HTERT RPE-1 (cell line): ENCODE measurements around the gene KRT85.

Source experiments
- in situ Hi-C: fragments of 300-500 bp; cut with MboI; formaldehyde crosslinking; loops from 4 replicates; pipeline ENCODE4 v1.14.3; 2020; ENCODE audit warnings: low sequenced_read_pairs

The KRT85 gene

DNA sequence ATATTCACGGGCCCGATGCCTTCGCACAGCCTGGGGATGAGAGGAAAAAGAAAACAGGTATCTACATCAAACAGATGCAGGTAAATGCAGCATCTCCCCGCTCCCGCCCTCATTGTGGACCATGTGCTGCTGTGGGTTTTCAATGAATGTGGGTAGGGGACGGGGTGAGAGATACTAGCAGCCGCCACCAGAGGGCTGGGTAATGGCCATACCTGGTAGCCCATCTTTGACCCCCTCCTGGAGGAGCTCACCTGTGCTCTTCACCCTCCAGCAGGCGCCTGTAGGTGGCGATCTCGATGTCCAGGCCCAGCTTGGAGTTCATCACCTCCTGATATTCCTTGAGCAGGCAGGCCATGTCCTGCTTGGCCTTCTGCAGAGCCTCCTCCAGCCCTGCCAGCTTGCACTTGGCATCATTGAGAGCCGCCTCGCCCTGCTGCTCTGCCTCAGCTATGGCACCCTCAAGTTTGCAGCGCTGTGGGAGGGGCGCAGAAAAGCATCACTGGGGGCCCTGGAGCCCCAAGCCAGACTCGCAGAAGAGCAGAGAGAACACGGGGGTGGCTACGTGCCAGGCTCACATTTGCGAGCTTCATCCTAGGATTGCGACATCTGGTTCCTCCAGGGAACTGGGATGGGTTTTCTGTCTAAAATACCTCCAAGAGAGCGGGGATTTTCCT is 28.6 kb upstream of the KRT85 start:
- in situ Hi-C loops, result no loop called here

DNA sequence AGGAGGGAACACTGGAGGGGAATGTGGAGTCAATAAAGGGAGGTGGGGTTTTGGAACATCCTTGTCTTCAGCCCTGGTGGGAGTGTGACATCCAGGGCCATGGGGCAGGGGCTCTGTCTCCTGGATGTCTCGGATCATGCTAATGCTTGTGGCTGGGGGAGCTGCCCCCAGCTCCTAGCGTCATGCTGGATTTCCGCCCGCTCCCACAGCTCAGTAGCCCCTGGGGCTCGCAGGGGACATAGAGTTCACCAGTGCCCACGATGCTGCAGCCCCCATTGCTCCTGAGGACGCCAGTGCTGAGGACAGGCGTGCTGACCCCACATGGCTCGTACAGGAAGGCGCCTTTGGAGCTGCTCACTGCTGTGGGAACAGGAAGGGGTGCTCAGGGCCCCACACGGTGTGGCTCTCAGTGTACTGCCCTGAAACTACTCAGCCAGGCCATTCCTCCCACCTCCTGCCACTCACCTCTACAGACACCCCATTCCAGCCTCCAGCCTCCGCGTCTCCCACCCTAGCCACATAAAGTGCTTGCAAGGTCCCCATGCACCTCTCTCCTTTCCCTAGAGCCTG is 27.6 kb upstream of the KRT85 start:
- in situ Hi-C loops, result no loop called here

DNA sequence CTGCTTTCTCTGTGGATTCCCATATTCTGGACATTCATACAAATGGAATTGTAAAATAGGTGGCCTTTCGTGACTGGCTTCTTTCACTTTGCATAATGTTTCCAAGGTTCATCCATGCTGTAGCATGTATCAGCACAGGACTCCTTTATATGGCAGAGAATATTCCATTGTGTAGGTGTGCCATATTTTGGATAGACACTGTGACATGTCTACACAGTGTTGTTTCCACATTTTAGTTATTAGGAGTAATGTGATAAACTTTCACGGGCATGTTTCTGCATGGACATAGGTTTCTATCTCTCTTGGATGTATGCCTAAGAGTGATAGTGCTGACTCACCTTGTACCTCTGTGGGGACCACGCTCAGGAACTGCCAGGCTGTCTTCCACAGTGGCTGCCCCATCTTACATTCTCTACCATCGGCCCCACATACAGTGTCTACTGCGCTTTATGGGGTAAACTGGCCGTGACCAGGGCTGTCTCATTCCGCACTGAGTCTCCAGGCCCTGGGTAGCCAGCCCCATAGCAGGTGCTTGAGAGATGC is 25.3 kb upstream of the KRT85 start:
- in situ Hi-C loops, result no loop called here

DNA sequence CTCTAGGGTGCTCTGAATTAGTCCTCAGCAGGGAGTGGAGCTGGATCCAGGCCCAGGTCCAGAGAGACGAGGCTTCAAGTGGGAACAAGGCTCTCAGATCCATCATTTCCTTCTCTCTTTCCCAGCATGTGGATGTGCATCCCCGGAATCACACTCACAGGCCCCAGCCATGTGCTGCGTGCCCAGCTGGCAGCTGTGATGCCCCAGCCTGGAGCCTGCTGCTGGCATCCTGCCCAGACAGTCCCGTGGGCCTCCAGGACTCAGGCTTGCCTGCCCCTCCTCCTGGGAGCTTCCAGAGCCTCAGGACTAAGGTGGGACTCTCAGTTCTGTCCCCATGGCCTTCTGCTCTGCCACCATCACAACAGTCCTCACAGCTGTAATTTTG is 24.3 kb upstream of the KRT85 start:
- in situ Hi-C loops, result no loop called here

DNA sequence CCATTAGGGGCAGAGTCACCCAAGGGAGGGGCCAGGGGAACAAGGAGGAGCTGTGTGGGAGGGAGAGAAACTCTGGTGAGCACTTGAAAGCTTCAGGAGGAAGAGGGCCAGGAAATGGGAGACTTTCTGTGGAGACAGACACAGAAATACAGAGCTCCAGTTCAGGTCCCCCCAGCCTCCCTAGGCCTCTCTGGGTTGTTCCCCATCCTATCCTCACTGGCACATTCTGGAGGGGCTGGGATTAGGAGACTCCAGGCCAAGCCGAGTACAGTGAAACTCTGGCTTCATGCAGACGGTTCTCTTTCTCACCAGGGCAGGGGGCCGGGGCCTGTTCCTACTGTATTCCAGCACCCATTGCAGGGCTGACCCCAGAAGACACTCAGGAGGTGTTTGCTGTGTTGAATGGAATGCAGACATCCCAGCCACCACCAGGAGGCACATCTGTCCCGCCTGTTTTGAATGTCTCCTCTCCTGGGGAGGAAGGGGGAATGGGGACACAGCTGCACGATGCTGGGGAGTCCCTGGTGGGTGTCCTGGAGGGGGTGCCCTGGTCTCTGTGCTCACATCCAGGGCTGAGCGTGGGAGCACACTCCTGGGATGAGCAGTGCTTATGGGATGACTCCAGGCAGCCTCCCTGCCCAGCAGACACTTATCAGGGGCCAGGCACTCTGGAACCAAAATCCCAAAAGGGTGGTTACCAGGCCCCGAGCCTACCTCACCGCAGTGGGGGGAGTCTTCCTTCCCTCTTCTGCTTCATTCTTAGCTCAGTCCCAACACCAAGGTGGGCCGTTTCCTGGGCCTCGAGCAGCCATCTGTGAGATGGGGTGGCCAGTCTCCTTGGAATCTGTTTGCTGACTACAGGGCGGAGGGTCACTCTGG is 23.7 kb upstream of the KRT85 start:
- in situ Hi-C loops, result no loop called here

DNA sequence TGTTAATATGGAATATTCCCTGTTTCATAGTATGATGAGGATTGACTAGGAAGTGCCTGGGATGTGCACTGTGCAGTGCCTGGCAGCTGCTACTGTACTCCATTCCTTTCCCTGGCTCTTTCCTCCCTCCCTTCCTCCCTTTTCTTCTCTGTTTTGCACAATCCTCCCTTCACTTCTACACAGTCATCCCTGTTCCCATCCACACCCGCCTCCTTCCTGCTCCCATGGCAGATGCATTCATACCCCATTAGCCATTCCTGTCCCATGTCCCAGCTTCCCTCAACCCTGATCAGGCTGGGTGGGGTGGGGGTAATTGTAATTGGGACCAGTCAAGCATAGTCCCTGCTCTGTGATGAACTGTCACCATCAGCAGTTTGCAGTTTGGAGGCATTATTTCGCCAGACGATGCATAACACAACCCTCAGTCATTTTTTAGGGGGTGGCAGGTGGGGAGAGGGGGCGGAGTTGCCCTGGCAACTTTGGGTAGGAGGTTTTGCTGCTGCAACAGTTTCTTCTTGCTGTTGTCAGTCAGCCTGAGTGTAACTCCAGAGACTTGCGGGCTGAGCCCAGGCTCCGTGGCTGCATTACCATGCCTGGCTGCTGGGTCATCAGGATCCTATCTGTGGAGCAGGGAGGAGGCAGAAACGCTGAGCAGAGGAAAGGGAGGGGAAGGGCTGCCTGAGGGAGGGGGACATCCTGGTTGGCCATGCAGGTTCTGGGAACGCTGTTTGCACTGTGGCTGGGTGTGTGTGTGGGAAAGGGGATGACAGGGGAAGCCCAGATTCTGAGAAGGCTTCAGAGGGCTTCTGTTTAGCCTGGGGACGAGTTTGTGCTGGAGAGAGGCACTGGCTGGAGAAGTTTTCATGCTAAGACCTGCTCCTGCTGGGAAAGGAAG is 22.3 kb upstream of the KRT85 start:
- in situ Hi-C loops, result no loop called here

DNA sequence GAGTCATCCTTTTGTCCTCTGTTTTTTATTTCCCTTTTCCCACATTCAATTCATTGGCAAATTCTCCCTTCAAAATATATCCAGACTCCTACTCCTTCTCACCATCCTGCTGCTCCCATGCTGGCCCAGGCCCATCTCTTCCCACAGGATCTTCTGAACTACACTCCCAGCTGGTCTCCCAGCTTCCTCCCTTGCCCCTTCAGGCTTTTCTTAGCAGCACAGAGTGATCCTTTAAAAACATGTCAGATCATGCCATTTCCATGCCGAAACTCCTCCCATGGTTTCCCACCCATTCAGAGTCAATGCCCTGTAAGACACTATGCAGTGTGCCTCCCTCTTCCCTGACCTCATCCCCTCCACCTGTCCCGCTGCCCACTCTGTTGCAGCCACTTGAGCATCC is 20.6 kb upstream of the KRT85 start:
- in situ Hi-C loops, result no loop called here

DNA sequence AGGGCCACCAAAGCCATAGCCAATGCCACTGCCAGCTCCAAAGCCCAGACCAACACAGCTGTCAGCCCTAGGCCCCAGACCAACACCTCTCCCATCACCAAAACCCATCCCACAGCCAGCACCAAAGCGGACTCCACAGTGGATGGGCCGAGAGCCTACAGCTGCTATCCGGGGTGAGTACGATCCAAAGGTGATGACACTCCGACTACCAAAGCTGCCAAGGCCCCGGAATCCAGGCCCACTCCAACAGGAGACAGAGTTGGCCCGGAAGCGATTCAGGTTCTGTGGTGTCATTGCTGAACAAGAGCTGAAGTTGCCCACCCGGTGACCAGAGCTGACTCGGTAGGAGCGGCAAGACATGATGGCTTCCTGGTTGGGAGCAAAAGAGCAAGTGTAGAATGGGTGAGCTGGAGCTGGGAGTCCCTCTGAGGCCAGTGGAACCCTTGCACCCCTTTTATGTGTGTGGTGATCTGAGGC is 18.0 kb upstream of the KRT85 start, which contains the start of gene KRT84:
Gene KRT84, minus strand, starts transcription at position 427 of the 477 bp plus-strand sequence. Its CDS starts 67 bp downstream, at position 360.
- in situ Hi-C loops, result no loop called here

DNA sequence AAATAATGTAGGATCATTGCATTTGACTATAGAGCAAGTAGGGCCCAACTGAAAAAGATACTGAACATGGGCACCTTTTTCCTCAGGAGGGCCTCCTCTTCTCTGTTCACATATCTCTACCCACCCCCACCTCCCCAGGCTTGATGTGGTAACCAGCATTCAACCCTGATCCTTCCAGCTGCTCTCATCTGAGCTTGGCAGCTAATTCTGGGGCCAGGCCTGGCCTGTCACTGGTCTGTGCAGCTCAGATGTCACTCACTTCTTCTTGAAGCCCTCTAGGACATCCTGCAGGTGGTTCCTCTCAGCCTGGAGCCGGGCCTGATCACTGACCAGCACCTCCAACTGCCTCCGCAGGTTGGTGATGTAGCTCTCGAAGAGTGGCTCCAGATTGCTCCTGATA is 16.1 kb upstream of the KRT85 start:
- in situ Hi-C loops, result no loop called here

DNA sequence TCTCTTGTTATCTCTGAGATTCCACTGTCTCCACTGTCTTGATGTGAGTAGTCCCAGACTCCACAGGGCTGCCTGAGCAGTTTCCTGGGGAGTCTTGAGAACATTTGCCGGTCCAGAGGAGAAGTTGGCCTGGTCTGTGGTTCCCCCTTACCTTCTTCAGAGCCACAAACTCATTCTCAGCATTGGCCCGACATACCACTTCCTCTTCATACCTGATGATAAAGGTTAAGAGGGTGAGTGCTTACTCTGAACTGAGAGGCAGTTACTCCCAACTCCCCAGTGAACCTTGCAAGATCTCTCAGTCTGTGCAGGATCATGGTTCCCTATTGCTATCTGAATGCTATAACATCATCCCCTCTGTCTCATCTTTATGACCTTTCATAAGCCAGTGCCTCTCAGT is 15.6 kb upstream of the KRT85 start:
- in situ Hi-C loops, result no loop called here

DNA sequence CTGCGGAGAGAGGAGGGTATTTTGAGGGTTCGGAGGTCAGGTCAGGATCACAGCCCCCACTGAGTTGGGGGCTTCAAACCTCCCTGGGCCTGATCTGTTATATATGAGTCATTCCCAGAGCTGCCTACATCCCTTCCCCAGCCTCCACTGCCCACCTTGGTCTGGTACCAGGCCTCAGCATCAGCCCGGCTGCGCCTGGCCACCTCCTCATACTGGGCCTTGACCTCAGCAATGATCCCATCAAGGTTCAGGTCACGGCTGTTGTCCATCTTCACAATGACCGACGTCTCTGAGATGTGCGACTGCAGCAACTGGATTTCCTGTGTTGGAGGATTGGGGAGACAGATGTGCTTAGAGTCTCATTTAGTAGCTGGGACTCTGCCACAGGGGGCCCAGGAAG is 13.9 kb upstream of the KRT85 start:
- in situ Hi-C loops, result no loop called here

DNA sequence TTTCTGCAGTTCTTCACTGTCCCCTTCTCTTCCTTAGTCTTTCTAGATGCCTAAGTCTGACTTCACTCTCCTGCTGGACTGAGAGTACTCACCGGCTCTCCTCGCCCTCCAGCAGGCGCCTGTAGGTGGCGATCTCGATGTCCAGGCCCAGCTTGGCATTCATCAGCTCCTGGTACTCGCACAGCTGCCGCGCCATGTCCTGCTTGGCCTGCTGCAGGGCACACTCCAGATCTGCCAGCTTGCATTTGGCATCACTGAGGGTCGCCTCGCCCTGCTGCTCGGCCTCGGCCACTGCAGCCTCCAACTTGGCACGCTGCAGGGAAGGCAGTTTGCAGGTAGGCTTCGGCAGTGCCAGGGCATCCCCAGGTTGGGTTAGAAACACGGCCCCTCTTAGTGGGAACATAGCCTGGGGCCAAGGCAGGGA is 13.0 kb upstream of the KRT85 start:
- in situ Hi-C loops, result no loop called here

DNA sequence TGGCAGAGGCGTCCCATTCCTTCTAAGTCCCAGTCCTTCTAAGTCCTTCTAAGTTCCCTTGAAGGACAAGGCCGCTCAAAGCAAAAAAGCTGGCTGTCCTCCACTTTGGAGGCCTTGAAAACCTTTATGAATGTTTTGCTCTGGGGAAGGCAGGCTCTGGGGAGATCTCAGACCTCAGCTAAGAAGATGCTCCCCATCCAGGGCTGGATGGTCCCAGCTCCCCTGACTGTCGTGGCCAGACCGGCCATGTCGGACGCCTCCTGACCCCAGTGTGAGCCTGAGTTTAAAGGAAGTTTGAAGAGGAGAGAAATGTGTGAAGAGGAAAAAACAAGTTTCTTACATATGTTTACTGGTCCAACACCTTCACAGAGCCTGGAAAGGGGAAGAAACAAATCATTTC is 12.3 kb upstream of the KRT85 start:
- in situ Hi-C loops, result no loop called here

DNA sequence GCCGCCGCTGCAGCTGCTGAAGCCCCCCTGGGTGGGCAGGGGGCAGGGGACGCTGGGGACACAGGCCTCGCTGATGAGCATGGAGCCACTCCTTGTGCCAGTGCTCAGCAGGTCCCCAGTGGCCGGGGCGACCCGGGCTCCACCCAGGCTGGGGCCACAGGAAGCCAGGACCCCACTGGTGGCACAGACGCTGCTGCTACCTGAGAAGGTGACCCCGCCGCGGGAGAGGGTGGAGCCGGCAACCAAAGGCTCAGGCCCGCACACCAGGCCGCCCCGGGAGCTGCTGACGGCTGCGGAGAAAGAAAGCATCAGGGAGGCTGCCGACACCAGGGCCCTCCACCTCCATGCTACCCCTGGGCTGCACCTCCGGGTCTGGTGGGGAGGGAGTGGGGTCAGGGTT is 10.8 kb upstream of the KRT85 start:
- in situ Hi-C loops, result no loop called here

DNA sequence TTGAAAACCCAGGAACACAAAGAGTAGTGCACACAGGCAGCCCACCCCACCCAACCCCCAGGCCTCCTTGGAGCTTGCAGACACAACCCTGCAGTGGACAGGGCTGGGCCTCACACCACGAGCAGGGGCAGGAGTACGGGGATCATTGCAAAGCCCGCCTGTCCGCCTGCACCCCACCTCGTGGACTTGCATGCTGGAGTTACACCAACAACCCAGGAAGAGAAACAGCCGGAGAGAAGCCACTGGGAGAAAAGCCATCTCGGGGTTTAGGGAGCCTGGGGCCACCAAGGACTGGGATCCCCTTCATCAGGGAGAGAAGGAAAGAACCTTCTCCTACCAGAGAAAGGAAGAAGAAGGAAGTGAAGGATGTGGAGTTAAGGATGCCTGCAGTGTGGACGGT is 10.0 kb upstream of the KRT85 start:
- in situ Hi-C loops, result no loop called here

DNA sequence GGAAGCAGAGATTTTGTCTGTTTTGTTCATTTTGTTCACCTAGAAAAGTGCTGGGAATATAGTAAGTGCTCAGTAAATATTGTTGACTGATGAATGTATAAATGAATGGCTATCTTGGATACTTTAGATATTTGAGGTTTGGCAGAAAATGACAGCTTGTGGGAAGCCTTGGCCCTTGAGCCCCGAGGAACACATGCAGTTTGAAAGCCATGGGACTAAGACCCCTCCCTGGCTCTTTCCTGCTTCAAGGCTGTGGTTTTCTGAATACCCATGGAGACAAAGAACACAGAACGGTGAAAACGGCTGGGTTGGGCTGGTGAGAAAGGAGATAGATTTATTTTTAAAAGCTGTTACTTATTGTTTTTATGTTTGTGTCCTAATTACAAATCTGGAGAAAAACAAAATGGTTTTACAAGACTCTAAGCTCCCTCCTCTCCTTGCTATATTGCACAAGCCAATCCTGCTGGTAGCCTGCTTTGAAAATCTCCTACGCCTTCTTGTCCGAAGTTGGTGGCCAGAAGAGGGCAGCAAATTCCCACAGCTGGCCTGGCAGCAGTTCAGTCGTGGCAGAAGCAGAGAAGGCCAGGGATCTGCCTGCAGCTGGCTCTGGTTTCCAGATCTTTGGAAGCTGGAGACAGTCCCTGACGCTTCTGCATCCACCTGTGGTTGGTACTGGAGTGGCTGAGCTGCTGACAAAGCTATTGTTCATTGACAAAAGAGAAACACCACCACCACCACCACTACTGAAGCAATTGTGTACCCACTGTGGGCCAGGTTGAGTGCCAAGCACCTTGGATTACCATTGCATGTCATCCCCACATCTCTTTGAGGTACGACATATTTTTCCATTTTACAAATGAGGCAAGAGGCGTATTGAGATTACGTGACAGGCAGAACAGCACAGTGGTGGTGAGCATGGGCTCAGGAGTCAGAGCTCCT is 5.2 kb upstream of the KRT85 start:
- in situ Hi-C loops, result no loop called here

DNA sequence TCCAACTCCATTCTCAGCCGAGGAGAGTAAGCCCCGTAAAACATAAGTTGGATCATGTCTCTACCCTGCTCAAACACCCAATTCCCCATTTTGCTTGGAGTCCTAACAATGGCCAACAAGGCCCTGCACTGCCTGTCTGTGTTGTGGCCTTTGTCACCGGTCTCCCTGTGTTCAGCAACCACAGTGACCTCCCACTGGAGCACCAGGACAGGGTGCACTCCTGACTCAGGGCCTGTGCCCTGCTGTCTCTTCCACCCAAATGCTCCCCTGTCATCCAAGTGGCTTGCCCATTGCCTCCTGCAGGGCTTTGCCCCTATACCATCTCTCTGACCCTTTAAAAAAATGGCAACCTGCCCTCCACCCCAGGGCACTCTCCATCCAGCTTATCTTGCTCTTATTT is 4.4 kb upstream of the KRT85 start:
- in situ Hi-C loops, result no loop called here

DNA sequence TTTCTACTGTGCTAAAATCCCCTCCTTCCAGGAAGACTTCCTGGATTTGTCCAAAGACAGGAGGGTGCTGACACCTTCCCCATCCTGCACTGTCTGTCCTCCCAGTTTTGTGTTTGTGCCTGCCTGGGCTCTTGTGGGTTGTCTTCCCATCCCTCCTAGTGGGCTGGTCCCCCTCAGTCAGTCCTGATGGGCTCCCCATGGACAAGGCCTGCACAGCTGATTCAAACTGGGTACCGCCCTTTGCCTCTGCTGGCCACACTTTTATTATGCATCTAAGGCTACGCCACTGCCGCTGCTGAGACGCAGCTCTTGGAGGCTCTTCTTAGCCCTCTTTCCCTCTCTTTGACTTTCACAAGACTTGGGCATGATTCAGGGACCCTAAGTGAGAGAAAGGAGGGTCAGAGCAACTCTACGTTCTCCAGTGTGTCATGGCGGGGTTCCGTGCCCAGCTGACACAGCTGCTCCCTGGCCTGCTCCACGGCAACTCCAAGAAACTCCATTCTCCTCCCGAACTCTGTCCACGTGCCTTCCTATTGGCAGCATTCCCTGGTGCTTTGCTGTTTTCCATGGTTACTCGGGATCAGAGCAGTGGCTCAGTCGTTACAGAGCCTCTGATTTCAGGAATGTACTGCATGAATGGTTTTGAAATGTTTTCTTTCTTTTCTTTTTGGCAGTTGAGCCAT is 3.8 kb upstream of the KRT85 start:
- in situ Hi-C loops, result no loop called here

DNA sequence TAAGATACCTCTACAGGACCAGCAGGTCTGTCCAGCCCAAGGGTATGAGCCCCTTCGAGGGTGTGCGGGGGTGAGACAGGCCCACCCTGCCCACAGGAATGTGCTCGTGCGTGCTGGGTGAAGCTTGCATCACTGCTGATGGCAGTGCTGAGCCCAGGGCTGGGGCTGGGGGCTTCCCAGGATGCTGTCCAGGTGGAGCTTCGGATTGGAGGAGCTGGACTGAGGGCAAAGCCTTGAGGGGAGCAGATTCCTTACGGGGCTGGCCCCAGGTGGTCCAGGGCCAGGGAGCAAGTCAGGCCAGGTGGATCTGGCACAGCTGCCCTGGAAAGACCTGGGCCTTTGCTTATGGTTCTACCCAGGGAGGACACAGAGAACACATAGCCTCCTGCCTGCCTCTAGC is 2.5 kb upstream of the KRT85 start:
- in situ Hi-C loops, result no loop called here
